Endothelial cell of umbilical vein (primary cell): ENCODE results near the gene RPS21. TPM values are rescaled to one million over a fixed set of nuclear protein-coding genes. Genes with fewer than 3 reads are reported as not detected.

ENCODE experiments used
- BruUV-seq: library from RNA; stranded (reverse); fragments of 400-500 nt; replicated peaks from 2 replicates; lab custom pipeline; 2021; lab: Mats Ljungman, UMichigan
- CTCF ChIA-PET: fragments of 300-600, 350-600 bp; sonication (Branson Sonifier 250); formaldehyde crosslinking; loops from one replicate; lab custom pipeline; 2021; ENCODE audit warnings: antibody characterized with exemption, inconsistent platforms; lab: Charles Lee
- POLR2A ChIA-PET: fragments of 300-600, 350-600 bp; sonication (Branson Sonifier 250); formaldehyde crosslinking; loops from one replicate; lab custom pipeline; 2021; ENCODE audit warnings: antibody characterized with exemption, inconsistent platforms; lab: Charles Lee
- DNase-seq: peaks from one replicate; pipeline ENCODE4 v3.0.0-alpha.2; 2011; ENCODE audit warnings: low read depth, low spot score
- FAIRE-seq: peaks from 2 replicates; lab custom pipeline; 2011; peaks lifted over from hg19 to GRCh38; lab: Jason Lieb, UNC
- H2AFZ ChIP-seq: 2 replicates; pipeline ENCODE4 v1.6.0; 2012; ENCODE audit warnings: low read depth, low read length, control low read depth, inconsistent platforms
- H3K27ac ChIP-seq: 2 replicates; pipeline ENCODE4 v1.5.1; 2011; ENCODE audit warnings: low read depth, mild to moderate bottlenecking, control low read depth, low read length, moderate library complexity; ENCODE audit not compliant: insufficient read depth
- H3K27me3 ChIP-seq, 2 experiments: 2 replicates each; pipeline versions ENCODE4 v1.6.0 to v1.6.1; 2011; ENCODE audit warnings: low read length in 2 of 2, mixed read lengths in 1 of 2; ENCODE audit not compliant: control insufficient read depth in 2 of 2, insufficient read depth in 2 of 2
- H3K36me3 ChIP-seq, 2 experiments: 2 replicates in 1 of 2; 3 replicates in 1 of 2; pipeline ENCODE4 v1.5.1; 2011; ENCODE audit warnings: low read length in 2 of 2, mild to moderate bottlenecking in 1 of 2, moderate library complexity in 1 of 2; ENCODE audit not compliant: control insufficient read depth in 2 of 2, insufficient read depth in 2 of 2; ENCODE audit errors: extremely low read depth in 1 of 2
- H3K4me1 ChIP-seq: 3 replicates; pipeline ENCODE4 v1.5.1; 2011; ENCODE audit warnings: mild to moderate bottlenecking, low read length; ENCODE audit not compliant: control insufficient read depth, insufficient read depth; ENCODE audit errors: extremely low read depth
- H3K4me2 ChIP-seq: 2 replicates; pipeline ENCODE4 v1.6.1; 2011; ENCODE audit warnings: low read length, control low read depth, mixed read lengths; ENCODE audit not compliant: insufficient read depth
- H3K4me3 ChIP-seq, 3 experiments: fragments of 200-600 bp in 1 of 3; sonication (generic), shearing (Covaris generic) in 1 of 3; replicated peaks in 1 of 3; 2 replicates each; pipeline ENCODE4 v1.5.1; 2011 to 2016; ENCODE audit warnings: control low read depth in 3 of 3, low read length in 3 of 3, mild to moderate bottlenecking in 2 of 3, inconsistent platforms in 1 of 3, low read depth in 1 of 3, moderate library complexity in 1 of 3; ENCODE audit not compliant: insufficient read depth in 1 of 3
- H3K79me2 ChIP-seq: 2 replicates; pipeline ENCODE4 v1.6.0; 2012; ENCODE audit warnings: low read length, inconsistent platforms; ENCODE audit not compliant: control insufficient read depth, insufficient read depth
- H3K9ac ChIP-seq: replicated peaks from 2 replicates; pipeline ENCODE3; 2011; ENCODE audit warnings: low read length, control low read depth; ENCODE audit not compliant: insufficient read depth; ENCODE audit errors: extremely low read depth
- H3K9me1 ChIP-seq: replicated peaks from 3 replicates; pipeline ENCODE4 v1.6.0; 2011; ENCODE audit warnings: mild to moderate bottlenecking, low read length; ENCODE audit not compliant: control insufficient read depth, insufficient read depth; ENCODE audit errors: extremely low read depth
- H3K9me3 ChIP-seq: replicated peaks from 2 replicates; pipeline ENCODE4 v1.5.1; 2012; ENCODE audit warnings: low read length, inconsistent platforms; ENCODE audit not compliant: control insufficient read depth, insufficient read depth
- H4K20me1 ChIP-seq: replicated peaks from 2 replicates; pipeline ENCODE3; 2011; ENCODE audit warnings: mild to moderate bottlenecking, low read length; ENCODE audit not compliant: control insufficient read depth, insufficient read depth; ENCODE audit errors: extremely low read depth
- FOS ChIP-seq: IDR thresholded peaks from 2 replicates; pipeline ENCODE4 v1.6.1; 2011; ENCODE audit warnings: mild to moderate bottlenecking, low read length, moderate library complexity, borderline replicate concordance; ENCODE audit not compliant: insufficient read depth
- GATA2 ChIP-seq: IDR thresholded peaks from 2 replicates; pipeline ENCODE4 v1.7.0; 2011; ENCODE audit warnings: low read depth, mild to moderate bottlenecking, moderate library complexity, mixed read lengths, low read length; ENCODE audit not compliant: insufficient read length, insufficient read depth
- JUN ChIP-seq: IDR thresholded peaks from 2 replicates; pipeline ENCODE4 v1.6.1; 2011; ENCODE audit warnings: borderline replicate concordance, low read depth; ENCODE audit not compliant: insufficient read length, insufficient read depth
- POLR2A ChIP-seq: IDR thresholded peaks from 2 replicates; pipeline ENCODE4 v1.6.1; 2012; ENCODE audit warnings: low read depth, mild to moderate bottlenecking, control low read depth, low read length
- POLR2AphosphoS5 ChIP-seq: IDR thresholded peaks from 2 replicates; pipeline ENCODE4 v1.6.1; 2012; ENCODE audit warnings: low read depth, mild to moderate bottlenecking, control low read depth, low read length, moderate library complexity; ENCODE audit not compliant: insufficient read depth
- dilution Hi-C: fragments of 300-500 bp; cut with MboI; formaldehyde crosslinking; loops from one replicate; pipeline ENCODE4 v1.15.0; 2019; ENCODE audit warnings: low sequenced_read_pairs; ENCODE audit not compliant: extremely low pct_ligation_motif_present
- intact Hi-C: fragments of 100-400 bp; cut with micrococcal nuclease; formaldehyde crosslinking; loops from one replicate; pipeline ENCODE4 v1.10.0; 2022
- polyA plus RNA-seq, 4 experiments: library from polyadenylated mRNA; depleted of rRNA in 3 of 4; stranded (reverse) in 3 of 4; unstranded in 1 of 4; fragments of >200 nt; gene quantifications; 2 replicates each; pipeline versions ENCODE4 v1.2.1 to v1.2.3, GENCODE V29; 2011 to 2012; ENCODE audit warnings: missing spikeins in 1 of 4
- total RNA-seq: library from RNA; stranded (reverse); gene quantifications from 2 replicates; pipeline ENCODE4 v1.2.3, GENCODE V29; 2021
- TF ChIP-seq, protein P1 (sequence below), 2 donors: IDR thresholded peaks; 1 replicate in 1 of 2; 2 replicates in 1 of 2; pipeline ENCODE4 v1.5.1; 2011; ENCODE audit warnings: low read length in 2 of 2, mild to moderate bottlenecking in 2 of 2, moderate library complexity in 2 of 2, control low read depth in 1 of 2, inconsistent platforms in 1 of 2, low read depth in 1 of 2; ENCODE audit not compliant: insufficient read depth in 1 of 2; ENCODE audit errors: extremely low read depth in 1 of 2
- TF ChIP-seq, protein P2 (sequence below): IDR thresholded peaks from 2 replicates; pipeline ENCODE4 v1.6.1; 2011; ENCODE audit not compliant: insufficient read depth, insufficient read length

The RPS21 gene
- total and polyA plus RNA-seq, 2 donors (not counting 3 experiments of a cell fraction or from before 2014, with no cell fraction given), result 1,644 to 7,710 TPM

- FAIRE-seq (no peak), DNase-seq (no peak)
- H3K9me1 ChIP-seq, result no peaks in the 10 kb centered on the region
- H3K79me2 ChIP-seq, result no peaks in the 10 kb centered on the region
- no peak overlapping the region for H3K4me3 ChIP-seq
- no peak overlapping the region for H3K4me2 ChIP-seq
- no peak overlapping the region for H3K27ac ChIP-seq
- no peaks in the 10 kb centered on the region for H3K9me3 ChIP-seq
- BruUV-seq, result no TSS peak
- no peak overlapping the region for H2AFZ ChIP-seq
- H3K4me1 ChIP-seq, result no peaks in the 10 kb centered on the region
- no peak overlapping the region for H3K9ac ChIP-seq
- no peaks in the 10 kb centered on the region for H3K36me3 ChIP-seq
- H3K27me3 ChIP-seq, result peaks cover 18% of the 10 kb centered on the region in 2 experiments
- dilution Hi-C loops (no loop called here), intact Hi-C loops (no loop called here)
- TF ChIP-seq, protein P1, sequence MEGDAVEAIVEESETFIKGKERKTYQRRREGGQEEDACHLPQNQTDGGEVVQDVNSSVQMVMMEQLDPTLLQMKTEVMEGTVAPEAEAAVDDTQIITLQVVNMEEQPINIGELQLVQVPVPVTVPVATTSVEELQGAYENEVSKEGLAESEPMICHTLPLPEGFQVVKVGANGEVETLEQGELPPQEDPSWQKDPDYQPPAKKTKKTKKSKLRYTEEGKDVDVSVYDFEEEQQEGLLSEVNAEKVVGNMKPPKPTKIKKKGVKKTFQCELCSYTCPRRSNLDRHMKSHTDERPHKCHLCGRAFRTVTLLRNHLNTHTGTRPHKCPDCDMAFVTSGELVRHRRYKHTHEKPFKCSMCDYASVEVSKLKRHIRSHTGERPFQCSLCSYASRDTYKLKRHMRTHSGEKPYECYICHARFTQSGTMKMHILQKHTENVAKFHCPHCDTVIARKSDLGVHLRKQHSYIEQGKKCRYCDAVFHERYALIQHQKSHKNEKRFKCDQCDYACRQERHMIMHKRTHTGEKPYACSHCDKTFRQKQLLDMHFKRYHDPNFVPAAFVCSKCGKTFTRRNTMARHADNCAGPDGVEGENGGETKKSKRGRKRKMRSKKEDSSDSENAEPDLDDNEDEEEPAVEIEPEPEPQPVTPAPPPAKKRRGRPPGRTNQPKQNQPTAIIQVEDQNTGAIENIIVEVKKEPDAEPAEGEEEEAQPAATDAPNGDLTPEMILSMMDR (IDR thresholded peaks at IDR 0.05; ENCODE audit: extremely low read depth in 1 of 2, insufficient read depth in 1 of 2, low read depth in 1 of 2, low read length in 2 of 2), result no peak
- TF ChIP-seq GATA2 (no peak), FOS (no peak), POLR2AphosphoS5 (no peak), POLR2A (no peak), JUN (no peak)
- TF ChIP-seq, protein P2, sequence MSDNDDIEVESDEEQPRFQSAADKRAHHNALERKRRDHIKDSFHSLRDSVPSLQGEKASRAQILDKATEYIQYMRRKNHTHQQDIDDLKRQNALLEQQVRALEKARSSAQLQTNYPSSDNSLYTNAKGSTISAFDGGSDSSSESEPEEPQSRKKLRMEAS, result no peak
- POLR2A ChIA-PET, result no interaction called here
- CTCF ChIA-PET, result no interaction called here
- no peaks in the 10 kb centered on the region for H4K20me1 ChIP-seq
These were observed 42.8 kb downstream of the RPS21 start for GRCh38 chr20:62429455-62430310.
